ENCODE data around the gene PDE7B. TPM values are rescaled to one million over a fixed set of nuclear protein-coding genes. Genes with fewer than 3 reads are reported as not detected.

PDE7B gene
- total and polyA plus RNA-seq, 2 of the 8 experiments (the other 6 are each of a cell fraction or from before 2014, with no cell fraction given): not detected

- no peak for TF ChIP-seq CTCF (IDR thresholded peaks at IDR 0.05; ENCODE audit: control extremely low read depth in 1 of 3, insufficient read depth in 1 of 3, low read depth in 1 of 3, low read length in 3 of 3)
- TF ChIP-seq KDM1A (IDR thresholded peaks at IDR 0.05; ENCODE audit: borderline replicate concordance, low read length): no peak
- TF ChIP-seq SP4 (IDR thresholded peaks at IDR 0.05; ENCODE audit: low read length): no peak
- no peak for TF ChIP-seq EZH2 (IDR thresholded peaks at IDR 0.05; ENCODE audit: low read depth, low read length, severe bottlenecking)
- no peak for TF ChIP-seq POU5F1 (IDR thresholded peaks at IDR 0.05; ENCODE audit: low read depth, low read length)
- TF ChIP-seq SIN3A (conservative IDR thresholded peaks at IDR 0.05 in 1 of 2, IDR thresholded peaks at IDR 0.05 in 1 of 2; ENCODE audit: low read depth in 1 of 2, low read length in 2 of 2): no peak
Measured at GRCh38 chr6:135876058-135876457, 24.6 kb downstream of the PDE7B start (continued).

Data from H1 (cell line).